DOHH2 (cell line): ENCODE results near the gene REEP1.
A peak's percentile ranks its signal among the peaks of the same experiment; 100 is the strongest.

Experiments used
- H3F3A ChIP-seq: fragments of 200-600 bp; sonication (generic), shearing (Covaris generic); 2 replicates; pipeline ENCODE4 v1.6.0; 2016; ENCODE audit warnings: antibody characterized with exemption, mild to moderate bottlenecking; ENCODE audit not compliant: control insufficient read depth, insufficient read depth
- H3K27ac ChIP-seq: fragments of 200-600 bp; sonication (generic); 2 replicates; pipeline ENCODE4 v1.5.1; 2014; ENCODE audit warnings: low read depth, mild to moderate bottlenecking, low read length, moderate library complexity
- H3K27me3 ChIP-seq: fragments of 200-600 bp; sonication (generic); 2 replicates; pipeline ENCODE4 v1.6.1; 2014; ENCODE audit warnings: mild to moderate bottlenecking, low read length, mixed read lengths; ENCODE audit not compliant: control insufficient read depth
- H3K36me3 ChIP-seq: fragments of 200-600 bp; sonication (generic); 2 replicates; pipeline ENCODE4 v1.6.1; 2014; ENCODE audit warnings: mild to moderate bottlenecking, low read length, moderate library complexity, mixed read lengths; ENCODE audit not compliant: control insufficient read depth
- H3K4me1 ChIP-seq: fragments of 200-600 bp; sonication (generic); 2 replicates; pipeline ENCODE4 v1.6.1; 2014; ENCODE audit warnings: mild to moderate bottlenecking, low read length, mixed read lengths; ENCODE audit not compliant: control insufficient read depth
- H3K4me2 ChIP-seq: fragments of 200-600 bp; sonication (generic); 2 replicates; pipeline ENCODE4 v1.6.0; 2014; ENCODE audit warnings: mild to moderate bottlenecking, low read length, moderate library complexity
- H3K4me3 ChIP-seq: fragments of 200-600 bp; sonication (generic); 2 replicates; pipeline ENCODE4 v1.5.1; 2014; ENCODE audit warnings: mild to moderate bottlenecking, low read length, mixed read lengths
- H3K79me2 ChIP-seq: fragments of 200-600 bp; sonication (generic); 2 replicates; pipeline ENCODE4 v1.6.1; 2014; ENCODE audit warnings: mild to moderate bottlenecking, low read length, mixed read lengths; ENCODE audit not compliant: control insufficient read depth
- H3K9me2 ChIP-seq: fragments of 200-600 bp; sonication (generic); replicated peaks from 2 replicates; pipeline ENCODE4 v1.6.1; 2014; ENCODE audit warnings: mild to moderate bottlenecking, low read length, mixed read lengths; ENCODE audit not compliant: control insufficient read depth
- H3K9me3 ChIP-seq: fragments of 200-600 bp; sonication (generic); 2 replicates; pipeline ENCODE4 v1.6.1; 2014; ENCODE audit warnings: antibody characterized with exemption, low read length, mixed read lengths; ENCODE audit not compliant: control insufficient read depth, insufficient read depth
- H4K20me1 ChIP-seq: fragments of 200-600 bp; sonication (generic); 2 replicates; pipeline ENCODE4 v1.6.0; 2014; ENCODE audit warnings: low read depth, mild to moderate bottlenecking, antibody characterized with exemption, low read length, moderate library complexity; ENCODE audit not compliant: control insufficient read depth, insufficient read depth
- CTCF ChIP-seq: fragments of 200-600 bp; sonication (generic); IDR thresholded peaks from one replicate; pipeline ENCODE4 v1.5.1; 2014; ENCODE audit warnings: antibody characterized with exemption, mild to moderate bottlenecking, low read depth, low read length; ENCODE audit not compliant: poor library complexity, severe bottlenecking
- EZH2phosphoT487 ChIP-seq: fragments of 200-600 bp; sonication (generic); IDR thresholded peaks from 2 replicates; pipeline ENCODE4 v1.6.1; 2017; ENCODE audit warnings: borderline replicate concordance, mild to moderate bottlenecking, antibody characterized with exemption, low read length, moderate library complexity, mixed read lengths

REEP1 gene

GRCh38 chr2:86195055-86195807 lies 142.2 kb downstream of the REEP1 start, which contains the start of gene IMMT:
Gene IMMT, minus strand, starts transcription at chr2:86195462. Its CDS starts 80 bp downstream, at chr2:86195382.
- peaks cover 84% of the 10 kb centered on the region for H3K79me2 ChIP-seq
- no peaks in the 10 kb centered on the region for H3K9me3 ChIP-seq
- no peaks in the 10 kb centered on the region for H3K27me3 ChIP-seq
- H3K9me2 ChIP-seq = no peaks in the 10 kb centered on the region
- peak within 1 kb of the TSS; percentile 77 for H3K4me2 ChIP-seq
- peak within 1 kb of the TSS; percentile 90 for H3K27ac ChIP-seq
- H3F3A ChIP-seq = peaks cover 7% of the 10 kb centered on the region
- H4K20me1 ChIP-seq = peaks cover 26% of the 10 kb centered on the region
- peak within 1 kb of the TSS; percentile 77 for H3K4me3 ChIP-seq
- peaks cover 45% of the 10 kb centered on the region for H3K36me3 ChIP-seq
- no peak for TF ChIP-seq EZH2phosphoT487
- TF ChIP-seq CTCF = no peak
- H3K4me1 ChIP-seq = peaks cover 44% of the 10 kb centered on the region

DNA sequence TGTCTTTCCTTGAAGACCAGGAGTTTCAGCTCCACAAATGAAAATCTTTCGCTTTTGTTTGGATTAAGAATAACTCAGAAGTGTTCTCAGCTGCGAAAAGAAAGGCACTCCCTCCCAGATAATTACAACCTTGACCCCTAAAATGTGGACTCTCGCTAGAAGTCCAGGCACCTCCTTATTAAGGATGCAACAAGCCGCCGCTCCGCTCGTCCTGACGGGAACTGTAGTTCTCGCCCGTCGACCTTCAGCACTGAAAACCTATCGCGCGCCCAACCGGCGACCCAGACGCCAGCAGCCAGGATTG lies 142.7 kb downstream of the REEP1 start:
- H3K4me2 ChIP-seq = peak overlapping the region; percentile 77
- peaks cover 49% of the 10 kb centered on the region for H3K4me1 ChIP-seq
- peak overlapping the region; percentile 90 for H3K27ac ChIP-seq
- H3F3A ChIP-seq = peaks cover 7% of the 10 kb centered on the region
- H4K20me1 ChIP-seq = peaks cover 31% of the 10 kb centered on the region
- no peaks in the 10 kb centered on the region for H3K9me3 ChIP-seq
- peak overlapping the region; percentile 77 for H3K4me3 ChIP-seq
- no peaks in the 10 kb centered on the region for H3K27me3 ChIP-seq
- H3K79me2 ChIP-seq = peaks cover 84% of the 10 kb centered on the region
- TF ChIP-seq CTCF = no peak
- peaks cover 49% of the 10 kb centered on the region for H3K36me3 ChIP-seq
- H3K9me2 ChIP-seq = no peaks in the 10 kb centered on the region

- no peaks in the 10 kb centered on the region for H3K9me2 ChIP-seq
- H3F3A ChIP-seq = peaks cover 7% of the 10 kb centered on the region
- H3K79me2 ChIP-seq = peaks cover 84% of the 10 kb centered on the region
- peaks cover 32% of the 10 kb centered on the region for H4K20me1 ChIP-seq
- peak overlapping the region; percentile 77 for H3K4me3 ChIP-seq
- H3K36me3 ChIP-seq = peaks cover 50% of the 10 kb centered on the region
- H3K4me2 ChIP-seq = peak overlapping the region; percentile 77
- H3K4me1 ChIP-seq = peaks cover 53% of the 10 kb centered on the region
- H3K27ac ChIP-seq = peak overlapping the region; percentile 90; the same call in 1 of the 2 replicates
- TF ChIP-seq CTCF (no peak), EZH2phosphoT487 (no peak)
- H3K9me3 ChIP-seq = no peaks in the 10 kb centered on the region
- H3K27me3 ChIP-seq = no peaks in the 10 kb centered on the region
Measured at GRCh38 chr2:86193901-86194567, 143.4 kb downstream of the REEP1 start.
